DMS53 (cell line): Measurements from ENCODE around the gene CNN1.
"Not testable (repeated sequence)": the region's sequence is repeated elsewhere in the genome, so short reads cannot be mapped to it uniquely, and the experiment has no call there.

Source experiments
- DNase-seq: peaks from one replicate; lab custom pipeline; 2025; lab: John Stamatoyannopoulos, UW

The CNN1 gene

GRCh38 chr19:11566164-11566563, 27.5 kb downstream of the CNN1 start:
- DNase-seq: no peak

GRCh38 chr19:11570039-11570462, 31.4 kb downstream of the CNN1 start:
- DNase-seq: no peak

GRCh38 chr19:11573354-11573753, 34.7 kb downstream of the CNN1 start:
- not testable (repeated sequence) for DNase-seq

- not testable (repeated sequence) for DNase-seq
Observed at GRCh38 chr19:11573763-11574162, 35.1 kb downstream of the CNN1 start.

- DNase-seq: no peak
Observed at GRCh38 chr19:11574689-11575088, 36.0 kb downstream of the CNN1 start.

GRCh38 chr19:11576227-11576626, 37.6 kb downstream of the CNN1 start:
- no peak for DNase-seq

- peak; percentile 28 for DNase-seq
Observed at GRCh38 chr19:11577451-11578257, 39.0 kb downstream of the CNN1 start, which contains the start of gene ACP5. TSS of gene ACP5 (minus strand) at chr19:11577645. CDS start at chr19:11577317, 328 bp downstream.

GRCh38 chr19:11578258-11579142, 39.8 kb downstream of the CNN1 start:
- peak; percentile 65 for DNase-seq

- no peak for DNase-seq
Observed at GRCh38 chr19:11580116-11580515, 41.5 kb downstream of the CNN1 start.

- no peak for DNase-seq
Observed at GRCh38 chr19:11581740-11582139, 43.1 kb downstream of the CNN1 start.

GRCh38 chr19:11586331-11586730, 47.7 kb downstream of the CNN1 start:
- no peak for DNase-seq

GRCh38 chr19:11587302-11587974, 48.8 kb downstream of the CNN1 start:
- peak; percentile 75 for DNase-seq

GRCh38 chr19:11587975-11588631, 49.5 kb downstream of the CNN1 start:
- DNase-seq: peak; percentile 64

- DNase-seq: no peak
Observed at GRCh38 chr19:11594084-11594483, 55.4 kb downstream of the CNN1 start.

- DNase-seq: no peak
Observed at GRCh38 chr19:11596156-11596555, 57.5 kb downstream of the CNN1 start.

GRCh38 chr19:11597202-11598102, 58.8 kb downstream of the CNN1 start, which contains the start of gene ZNF627:
TSS of gene ZNF627 (plus strand) at chr19:11597483. CDS start at chr19:11597628, 145 bp downstream.
- DNase-seq: peak; percentile 99

GRCh38 chr19:11598103-11598483, 59.4 kb downstream of the CNN1 start:
- no peak for DNase-seq

GRCh38 chr19:11598746-11599145, 60.1 kb downstream of the CNN1 start:
- no peak for DNase-seq

GRCh38 chr19:11599704-11600103, 61.1 kb downstream of the CNN1 start:
- DNase-seq: not testable (repeated sequence)
